GOT3 (cell line): ENCODE results near the gene PTPRG.

Experiments
- DNase-seq: peaks from one replicate; lab custom pipeline; 2025; ENCODE audit warnings: mixed read lengths; lab: John Stamatoyannopoulos, UW

PTPRG gene

GRCh38 chr3:62183969-62184368 is 622.6 kb downstream of the PTPRG start:
- DNase-seq = no peak

GRCh38 chr3:62184559-62184958 is 623.2 kb downstream of the PTPRG start:
- DNase-seq = no peak

- DNase-seq = no peak
Observed at GRCh38 chr3:62187022-62187431, 625.7 kb downstream of the PTPRG start.

GRCh38 chr3:62188681-62189375 is 627.5 kb downstream of the PTPRG start:
- DNase-seq = no peak

- DNase-seq = no peak
Observed at GRCh38 chr3:62189376-62189698, 628.0 kb downstream of the PTPRG start.

GRCh38 chr3:62192891-62193290 is 631.5 kb downstream of the PTPRG start:
- DNase-seq = no peak

GRCh38 chr3:62193586-62194345 is 632.4 kb downstream of the PTPRG start:
- DNase-seq = no peak

- no peak for DNase-seq
Observed at GRCh38 chr3:62197350-62198012, 636.1 kb downstream of the PTPRG start.

GRCh38 chr3:62199126-62199525 is 637.8 kb downstream of the PTPRG start:
- no peak for DNase-seq

GRCh38 chr3:62201438-62202035 is 640.2 kb downstream of the PTPRG start:
- no peak for DNase-seq

GRCh38 chr3:62203152-62203551 is 641.8 kb downstream of the PTPRG start:
- DNase-seq = no peak

GRCh38 chr3:62203561-62203960 is 642.2 kb downstream of the PTPRG start:
- no peak for DNase-seq

- DNase-seq = no peak
Observed at GRCh38 chr3:62207197-62207596, 645.8 kb downstream of the PTPRG start.

GRCh38 chr3:62208385-62208784 is 647.0 kb downstream of the PTPRG start:
- no peak for DNase-seq

- DNase-seq = no peak
Observed at GRCh38 chr3:62209101-62209500, 647.7 kb downstream of the PTPRG start.

GRCh38 chr3:62210011-62210410 is 648.6 kb downstream of the PTPRG start:
- no peak for DNase-seq

- DNase-seq = no peak
Observed at GRCh38 chr3:62211675-62212429, 650.5 kb downstream of the PTPRG start.

GRCh38 chr3:62214850-62215249 is 653.5 kb downstream of the PTPRG start:
- DNase-seq = no peak

- DNase-seq = no peak
Observed at GRCh38 chr3:62220616-62221015, 659.2 kb downstream of the PTPRG start.

GRCh38 chr3:62225051-62225450 is 663.7 kb downstream of the PTPRG start:
- DNase-seq = no peak

- DNase-seq = no peak
Observed at GRCh38 chr3:62226601-62227339, 665.4 kb downstream of the PTPRG start.
